Fibroblast of the aortic adventitia (primary cell): ENCODE measurements around the gene FAR1. TPM values are rescaled to one million over a fixed set of nuclear protein-coding genes. Genes with fewer than 3 reads are reported as not detected.

ENCODE experiments used
- DNase-seq: peaks from one replicate; pipeline ENCODE4 v3.0.0-alpha.2; 2010; ENCODE audit warnings: low read depth
- H3K4me3 ChIP-seq: 2 replicates; pipeline ENCODE4 v1.5.1; 2011; ENCODE audit warnings: low read depth, mild to moderate bottlenecking, control low read depth, low read length, moderate library complexity
- CTCF ChIP-seq: IDR thresholded peaks from 2 replicates; pipeline ENCODE4 v1.5.1; 2011; ENCODE audit warnings: mild to moderate bottlenecking, low read length, control low read depth, inconsistent platforms; ENCODE audit not compliant: insufficient read depth
- total RNA-seq: library from RNA; depleted of rRNA; stranded (reverse); fragments of >200 nt; gene quantifications from 2 replicates; pipeline ENCODE4 v1.2.3, GENCODE V29; 2012; ENCODE audit warnings: low replicate concordance

Gene FAR1
- total RNA-seq, 1 donor, result 67.6 TPM

DNA sequence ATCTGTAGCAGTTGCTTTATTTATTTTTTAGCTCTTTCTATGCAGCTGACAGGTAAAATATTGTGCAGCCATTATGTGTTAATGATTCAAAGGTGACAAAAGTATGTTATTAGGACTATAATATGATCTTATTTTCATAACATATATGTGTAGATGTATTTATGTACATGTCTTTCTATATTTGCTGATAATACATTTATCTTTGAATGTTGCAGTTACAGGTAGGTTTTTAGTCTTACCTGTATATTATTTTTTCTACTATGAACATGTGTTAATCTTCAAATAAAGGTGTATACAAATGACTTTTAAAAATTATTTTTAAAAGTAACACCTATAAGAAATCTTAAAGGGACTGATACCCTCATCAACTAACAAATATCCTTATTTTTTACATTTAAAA is 33.6 kb downstream of the FAR1 start:
- no peak overlapping the region for H3K4me3 ChIP-seq
- TF ChIP-seq CTCF, result no peak
- DNase-seq, result no peak

DNA sequence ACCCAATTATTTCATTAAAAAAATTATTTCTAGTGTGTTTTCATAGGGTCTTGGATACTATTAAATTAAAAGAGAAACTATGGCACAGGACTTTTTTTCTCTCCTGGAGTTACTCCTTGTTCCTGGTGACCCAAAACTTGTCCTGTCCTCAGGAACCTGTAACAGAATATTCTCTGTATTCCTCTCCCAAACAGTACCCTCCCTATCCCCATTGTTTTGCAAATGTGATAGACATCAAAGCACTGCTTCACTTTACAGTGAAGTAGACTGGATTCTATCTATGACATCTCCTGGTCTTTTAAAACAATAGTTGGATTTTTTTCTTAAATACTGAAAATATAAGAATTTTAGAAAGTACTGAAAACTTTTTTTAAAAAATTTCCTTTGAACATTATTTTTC is 37.2 kb downstream of the FAR1 start:
- DNase-seq, result no peak
- no peak overlapping the region for H3K4me3 ChIP-seq
- no peak for TF ChIP-seq CTCF

- H3K4me3 ChIP-seq, result no peak overlapping the region
- DNase-seq, result no peak
- no peak for TF ChIP-seq CTCF
These were observed 45.5 kb downstream of the FAR1 start for GRCh38 chr11:13713982-13714381.

DNA sequence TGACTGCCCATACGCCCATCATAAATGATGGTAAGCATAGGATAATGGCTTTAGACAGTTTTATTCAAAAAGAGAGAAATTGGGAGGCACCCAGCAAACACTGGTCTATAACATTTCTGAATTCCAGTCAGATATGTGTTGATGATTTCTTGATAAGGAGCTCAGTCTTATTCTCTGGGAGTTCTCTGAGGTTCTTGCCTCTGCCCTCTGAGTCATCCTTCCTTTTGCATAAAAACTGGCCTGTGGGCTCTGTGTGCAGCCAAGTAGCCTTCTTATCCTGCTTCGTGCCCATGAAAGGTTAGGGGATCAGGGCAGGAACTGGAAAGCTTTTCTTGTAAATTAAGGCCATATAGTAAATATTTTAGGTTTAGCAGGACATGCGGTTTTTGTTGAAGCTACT is 48.9 kb downstream of the FAR1 start:
- TF ChIP-seq CTCF, result no peak
- H3K4me3 ChIP-seq, result no peak overlapping the region
- DNase-seq, result peak; percentile 79

DNA sequence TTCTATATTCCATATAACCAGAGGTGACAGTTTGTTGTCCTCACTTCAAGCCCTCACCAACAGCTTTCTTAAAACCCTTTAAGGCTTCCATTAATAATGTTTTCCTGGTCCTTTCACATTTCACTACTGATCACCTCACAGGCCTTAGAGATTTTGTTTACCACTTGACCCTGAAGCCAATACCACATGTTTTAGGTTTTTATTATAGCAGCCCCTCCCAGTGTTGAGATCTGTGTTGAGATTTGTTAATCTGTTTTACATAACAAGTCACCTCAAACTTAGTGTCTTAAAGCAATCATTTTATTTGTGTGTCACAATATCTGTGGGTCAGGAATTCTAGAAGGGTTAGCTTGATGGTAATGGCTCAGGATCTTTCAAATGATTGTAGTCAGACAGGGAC is 49.9 kb downstream of the FAR1 start:
- H3K4me3 ChIP-seq, result no peak overlapping the region
- TF ChIP-seq CTCF, result no peak
- DNase-seq, result no peak

DNA sequence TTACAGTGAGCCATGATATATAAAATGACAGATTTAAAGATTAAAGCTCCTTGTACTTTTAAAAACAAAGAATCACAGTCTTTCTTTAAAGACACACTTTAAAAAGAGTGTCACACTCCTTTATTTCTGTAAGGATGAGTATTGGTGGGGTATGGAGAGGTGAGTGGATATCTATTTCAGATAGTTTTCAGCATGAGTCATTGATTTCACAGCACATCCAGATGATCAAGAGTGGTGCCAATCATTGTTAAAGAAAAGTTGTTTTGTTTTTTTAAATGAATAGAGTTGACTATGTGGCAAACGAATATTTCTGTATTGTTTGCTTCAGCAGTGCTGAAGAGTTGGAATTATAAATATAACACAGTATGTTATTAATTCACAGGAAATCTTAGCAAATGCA is 52.5 kb downstream of the FAR1 start:
- no peak overlapping the region for H3K4me3 ChIP-seq
- DNase-seq, result no peak
- TF ChIP-seq CTCF, result no peak

DNA sequence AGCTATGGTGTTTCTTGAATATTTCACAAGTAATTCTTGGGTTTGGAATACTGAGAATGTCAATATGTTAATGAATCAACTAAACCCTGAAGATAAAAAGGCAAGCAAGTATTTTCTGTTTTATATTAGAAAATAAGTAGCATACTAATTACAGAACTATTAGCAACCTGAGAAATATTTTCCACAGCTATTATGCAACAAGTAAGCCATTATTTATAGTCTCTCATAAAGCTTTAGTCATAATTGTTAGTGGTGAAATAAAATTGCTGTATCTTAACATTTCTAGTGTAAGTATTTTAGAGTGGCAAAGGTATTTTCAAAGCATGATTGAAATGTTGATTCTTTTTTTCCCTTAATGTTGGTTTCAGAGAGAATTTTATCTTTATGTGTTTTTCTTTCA is 53.3 kb downstream of the FAR1 start:
- no peak for TF ChIP-seq CTCF
- peak; percentile 21 for DNase-seq
- H3K4me3 ChIP-seq, result no peak overlapping the region
